HFF-Myc (cell line): ENCODE results near the gene GPR31.

ENCODE experiments used
- DNase-seq: peaks from one replicate; pipeline ENCODE4 v3.0.0-alpha.2; 2011; ENCODE audit warnings: low read depth; ENCODE audit errors: extremely low read depth
- H3K4me3 ChIP-seq: replicated peaks from 2 replicates; pipeline ENCODE4 v1.5.1; 2011; ENCODE audit warnings: low read depth, mild to moderate bottlenecking, control low read depth, low read length
- TF ChIP-seq, protein P1 (sequence below): IDR thresholded peaks from 2 replicates; pipeline ENCODE4 v1.5.1; 2012; ENCODE audit warnings: mild to moderate bottlenecking, low read depth, low read length, control low read depth; ENCODE audit errors: missing control alignments

Gene GPR31

DNA sequence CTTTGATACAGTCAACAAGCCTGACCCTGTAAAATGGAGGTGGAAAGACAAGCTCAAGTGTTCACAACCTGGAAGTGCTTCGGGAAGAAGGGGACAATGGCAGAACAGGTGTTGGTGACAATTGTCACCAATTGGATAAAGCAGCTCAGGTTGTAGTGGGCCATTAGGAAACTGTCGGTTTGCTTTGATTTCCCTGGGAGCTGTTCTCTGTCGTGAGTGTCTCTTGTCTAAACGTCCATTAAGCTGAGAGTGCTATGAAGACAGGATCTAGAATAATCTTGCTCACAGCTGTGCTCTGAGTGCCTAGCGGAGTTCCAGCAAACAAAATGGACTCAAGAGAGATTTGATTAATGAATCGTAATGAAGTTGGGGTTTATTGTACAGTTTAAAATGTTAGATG is 19.9 kb downstream of the GPR31 start:
- no peak overlapping the region for H3K4me3 ChIP-seq
- no peak for DNase-seq
- TF ChIP-seq, protein P1, sequence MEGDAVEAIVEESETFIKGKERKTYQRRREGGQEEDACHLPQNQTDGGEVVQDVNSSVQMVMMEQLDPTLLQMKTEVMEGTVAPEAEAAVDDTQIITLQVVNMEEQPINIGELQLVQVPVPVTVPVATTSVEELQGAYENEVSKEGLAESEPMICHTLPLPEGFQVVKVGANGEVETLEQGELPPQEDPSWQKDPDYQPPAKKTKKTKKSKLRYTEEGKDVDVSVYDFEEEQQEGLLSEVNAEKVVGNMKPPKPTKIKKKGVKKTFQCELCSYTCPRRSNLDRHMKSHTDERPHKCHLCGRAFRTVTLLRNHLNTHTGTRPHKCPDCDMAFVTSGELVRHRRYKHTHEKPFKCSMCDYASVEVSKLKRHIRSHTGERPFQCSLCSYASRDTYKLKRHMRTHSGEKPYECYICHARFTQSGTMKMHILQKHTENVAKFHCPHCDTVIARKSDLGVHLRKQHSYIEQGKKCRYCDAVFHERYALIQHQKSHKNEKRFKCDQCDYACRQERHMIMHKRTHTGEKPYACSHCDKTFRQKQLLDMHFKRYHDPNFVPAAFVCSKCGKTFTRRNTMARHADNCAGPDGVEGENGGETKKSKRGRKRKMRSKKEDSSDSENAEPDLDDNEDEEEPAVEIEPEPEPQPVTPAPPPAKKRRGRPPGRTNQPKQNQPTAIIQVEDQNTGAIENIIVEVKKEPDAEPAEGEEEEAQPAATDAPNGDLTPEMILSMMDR = no peak

DNA sequence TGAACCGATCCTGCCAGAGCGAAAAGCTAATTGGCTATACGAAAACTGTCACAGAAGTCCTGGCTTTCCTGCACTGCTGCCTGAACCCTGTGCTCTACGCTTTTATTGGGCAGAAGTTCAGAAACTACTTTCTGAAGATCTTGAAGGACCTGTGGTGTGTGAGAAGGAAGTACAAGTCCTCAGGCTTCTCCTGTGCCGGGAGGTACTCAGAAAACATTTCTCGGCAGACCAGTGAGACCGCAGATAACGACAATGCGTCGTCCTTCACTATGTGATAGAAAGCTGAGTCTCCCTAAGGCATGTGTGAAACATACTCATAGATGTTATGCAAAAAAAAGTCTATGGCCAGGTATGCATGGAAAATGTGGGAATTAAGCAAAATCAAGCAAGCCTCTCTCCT is 20.7 kb downstream of the GPR31 start:
- DNase-seq = no peak
- TF ChIP-seq, protein P1 = no peak
- H3K4me3 ChIP-seq = no peak overlapping the region

DNA sequence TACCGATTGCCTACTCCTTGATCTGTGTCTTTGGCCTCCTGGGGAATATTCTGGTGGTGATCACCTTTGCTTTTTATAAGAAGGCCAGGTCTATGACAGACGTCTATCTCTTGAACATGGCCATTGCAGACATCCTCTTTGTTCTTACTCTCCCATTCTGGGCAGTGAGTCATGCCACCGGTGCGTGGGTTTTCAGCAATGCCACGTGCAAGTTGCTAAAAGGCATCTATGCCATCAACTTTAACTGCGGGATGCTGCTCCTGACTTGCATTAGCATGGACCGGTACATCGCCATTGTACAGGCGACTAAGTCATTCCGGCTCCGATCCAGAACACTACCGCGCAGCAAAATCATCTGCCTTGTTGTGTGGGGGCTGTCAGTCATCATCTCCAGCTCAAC is 21.4 kb downstream of the GPR31 start:
- no peak for DNase-seq
- no peak overlapping the region for H3K4me3 ChIP-seq
- TF ChIP-seq, protein P1 = no peak

DNA sequence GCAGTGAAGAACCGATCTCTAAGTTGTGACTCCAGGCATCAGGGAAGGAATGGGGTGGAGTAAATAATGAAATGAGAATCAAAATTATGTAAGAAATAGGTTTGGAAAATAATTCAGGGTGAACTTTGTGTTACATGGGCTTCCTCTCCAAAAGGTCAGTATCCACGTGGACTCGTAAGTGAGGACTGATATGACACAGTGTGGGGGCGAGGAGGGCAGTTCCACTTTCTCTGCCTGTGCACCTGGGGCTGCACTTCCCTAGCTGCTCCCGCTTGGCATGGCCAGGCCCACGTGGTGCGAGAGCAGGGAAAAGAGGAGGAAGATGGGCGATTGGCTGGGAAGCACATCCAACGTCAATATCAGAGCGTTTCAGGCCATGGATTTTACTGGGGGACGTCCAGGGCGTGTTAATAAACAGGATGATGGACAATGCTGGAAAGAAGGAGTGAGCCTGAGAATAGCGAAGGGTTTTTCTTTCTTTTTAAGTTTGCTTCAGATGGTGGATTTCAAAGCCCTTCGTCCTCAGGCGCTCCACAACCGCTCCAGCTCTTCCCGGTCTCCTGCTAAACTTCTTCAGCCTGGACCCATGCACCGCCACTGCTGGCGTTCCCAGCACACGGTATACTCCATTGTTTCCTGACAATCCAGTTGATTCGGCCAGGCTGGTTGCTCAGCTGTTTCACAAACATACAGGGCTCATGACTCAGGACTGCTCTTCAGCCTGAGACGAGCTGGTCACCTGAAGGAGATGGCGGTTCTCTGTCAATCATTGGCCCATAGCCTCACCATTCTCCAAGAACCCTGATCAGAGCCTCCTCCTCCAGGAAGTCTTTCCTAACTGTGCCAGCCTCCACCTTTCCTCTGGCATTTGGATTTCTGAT is 23.1 kb downstream of the GPR31 start:
- no peak overlapping the region for H3K4me3 ChIP-seq
- DNase-seq = no peak
- TF ChIP-seq, protein P1 = no peak

DNA sequence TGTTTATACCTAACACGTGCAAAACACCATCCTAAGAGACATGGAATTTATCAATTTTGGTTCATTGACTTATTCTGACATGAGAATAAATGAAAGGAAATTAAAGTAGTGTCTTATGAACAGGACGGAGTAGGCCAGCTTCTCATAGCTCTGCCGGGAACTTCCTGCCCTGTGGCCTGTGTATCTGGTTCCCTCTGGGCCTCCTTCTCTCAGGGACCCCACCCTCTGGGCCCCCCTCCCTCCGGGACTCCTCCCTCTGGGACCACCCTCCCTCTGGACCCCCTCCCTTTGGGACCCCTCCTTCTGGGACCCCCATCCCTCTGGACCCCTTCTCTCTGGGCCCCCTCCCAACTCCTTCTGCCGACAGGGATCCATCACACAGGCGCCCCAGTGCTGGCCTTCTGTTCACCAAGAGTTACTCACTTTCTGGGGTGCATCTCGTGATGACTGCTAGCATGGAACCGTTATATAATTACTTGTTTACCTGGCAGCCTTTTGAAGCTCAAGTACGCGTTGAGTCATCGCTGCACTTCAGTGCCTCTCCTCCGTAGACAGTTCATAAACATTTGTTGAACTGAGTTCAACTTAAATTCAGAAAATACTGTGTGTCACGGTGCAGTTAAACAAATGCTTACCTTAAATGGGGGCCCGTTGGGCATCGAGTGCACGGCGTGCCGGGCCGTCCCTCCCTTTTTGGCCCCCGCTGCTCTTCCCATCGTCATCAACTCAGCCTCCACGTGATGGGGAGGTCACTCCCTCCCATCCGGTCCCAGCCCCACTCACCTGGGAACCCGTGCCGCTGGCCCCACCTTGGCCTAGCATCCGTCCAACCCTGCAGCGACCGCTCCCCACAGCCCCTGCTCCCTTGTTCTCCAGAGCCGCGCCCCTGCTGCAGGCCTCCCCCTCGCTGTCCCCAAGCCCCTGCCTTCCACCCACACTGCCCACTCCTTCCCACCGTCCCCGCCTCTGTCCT is 26.8 kb downstream of the GPR31 start:
- TF ChIP-seq, protein P1 = no peak
- DNase-seq = no peak
- H3K4me3 ChIP-seq = no peak overlapping the region

DNA sequence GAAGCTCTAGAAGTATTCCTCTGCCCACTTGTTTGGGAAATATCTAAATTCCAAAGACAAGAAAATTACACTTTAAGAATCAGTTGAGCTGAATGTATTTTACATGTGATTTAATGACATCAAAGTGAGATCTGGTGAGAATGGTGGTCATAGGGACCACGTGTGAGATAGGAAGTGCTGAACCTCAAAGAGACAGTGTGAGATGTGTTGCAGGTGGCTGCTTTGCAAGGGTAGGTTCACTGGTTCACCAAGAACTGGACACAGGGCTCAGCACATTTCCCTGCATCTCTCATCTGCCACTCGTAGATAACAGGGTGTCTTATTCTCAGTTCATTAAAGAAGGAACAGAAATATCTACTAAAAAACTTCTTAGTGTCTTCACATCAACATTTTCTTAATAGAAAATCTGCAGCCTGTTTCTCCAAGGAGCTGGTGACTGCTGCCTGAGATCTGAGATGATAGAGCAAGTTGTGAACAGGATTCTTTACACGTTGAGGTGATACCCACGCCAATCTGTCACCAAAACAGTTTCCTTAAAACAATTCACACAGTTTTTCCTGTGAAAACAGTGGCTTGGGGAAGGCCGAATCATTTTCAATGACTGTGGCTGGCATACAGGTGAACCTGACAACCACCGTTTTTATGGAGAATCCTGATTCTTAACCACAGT is 27.6 kb downstream of the GPR31 start:
- no peak overlapping the region for H3K4me3 ChIP-seq
- TF ChIP-seq, protein P1 = no peak
- no peak for DNase-seq
